Naive thymus-derived CD4-positive, alpha-beta T cell (primary cell): ENCODE measurements around the gene AGTPBP1. TPM values are rescaled to one million over a fixed set of nuclear protein-coding genes. Genes with fewer than 3 reads are reported as not detected.

Experiments
- ATAC-seq: fragments of 150-1000 bp; cut with Tn5 transposase; 2 replicates; pipeline ENCODE4 v1.10.0; 2021; ENCODE audit warnings: mild to moderate bottlenecking, moderate library complexity
- CTCF ChIA-PET: fragments of 350-600 bp; sonication (Branson Sonifier 250); formaldehyde crosslinking; loops from one replicate; lab custom pipeline; 2021; ENCODE audit warnings: antibody characterized with exemption; lab: Charles Lee
- POLR2A ChIA-PET: fragments of 350-600 bp; sonication (Branson Sonifier 250); formaldehyde crosslinking; loops from one replicate; lab custom pipeline; 2021; ENCODE audit warnings: antibody characterized with exemption, inconsistent platforms; lab: Charles Lee
- DNase-seq, 9 donors: peaks; one replicate each; pipeline versions ENCODE4 v3.0.0 to v3.0.0-alpha.2; 2020 to 2022; ENCODE audit warnings: mixed read lengths in 1 of 9
- H3K27ac ChIP-seq: one replicate; pipeline ENCODE4 v1.7.0; 2013; ENCODE audit warnings: mild to moderate bottlenecking, low read depth, low read length, moderate library complexity
- H3K27me3 ChIP-seq, 2 donors: one replicate each; pipeline ENCODE4 v1.7.0; 2013; ENCODE audit warnings: low read length in 2 of 2, mild to moderate bottlenecking in 2 of 2, moderate library complexity in 2 of 2; ENCODE audit not compliant: control insufficient read depth in 2 of 2, insufficient read depth in 2 of 2
- H3K36me3 ChIP-seq, 3 experiments: 1 replicate in 2 of 3; 2 replicates in 1 of 3; pipeline ENCODE4 v1.7.0; 2013; ENCODE audit warnings: low read length in 3 of 3, mild to moderate bottlenecking in 3 of 3, moderate library complexity in 1 of 3; ENCODE audit not compliant: insufficient read depth in 3 of 3, control insufficient read depth in 2 of 3
- H3K4me1 ChIP-seq, 2 donors: one replicate each; pipeline ENCODE4 v1.7.0; 2013; ENCODE audit warnings: low read length in 2 of 2, mild to moderate bottlenecking in 2 of 2, moderate library complexity in 1 of 2; ENCODE audit not compliant: control insufficient read depth in 2 of 2, insufficient read depth in 2 of 2
- H3K4me3 ChIP-seq: 2 replicates; pipeline ENCODE4 v1.7.0; 2013; ENCODE audit warnings: mild to moderate bottlenecking, low read length
- H3K9me3 ChIP-seq, 3 experiments: 1 replicate in 2 of 3; 2 replicates in 1 of 3; pipeline ENCODE4 v1.7.0; 2013; ENCODE audit warnings: low read length in 3 of 3; ENCODE audit not compliant: control insufficient read depth in 2 of 3
- H3K27ac Mint-ChIP-seq, 9 donors: one replicate each; pipeline ENCODE4 v1.8.0; 2020 to 2022; ENCODE audit warnings: mixed read lengths in 9 of 9, mild to moderate bottlenecking in 8 of 9, moderate library complexity in 5 of 9, inconsistent platforms in 2 of 9
- H3K27me3 Mint-ChIP-seq, 5 donors: one replicate each; pipeline ENCODE4 v1.8.0; 2021 to 2022; ENCODE audit warnings: mixed read lengths in 5 of 5, mild to moderate bottlenecking in 1 of 5
- H3K36me3 Mint-ChIP-seq, 5 donors: one replicate each; pipeline ENCODE4 v1.8.0; 2020 to 2022; ENCODE audit warnings: mixed read lengths in 5 of 5, mild to moderate bottlenecking in 3 of 5, inconsistent platforms in 1 of 5
- H3K4me1 Mint-ChIP-seq, 7 donors: one replicate each; pipeline ENCODE4 v1.8.0; 2020 to 2022; ENCODE audit warnings: mixed read lengths in 7 of 7, mild to moderate bottlenecking in 3 of 7, inconsistent platforms in 1 of 7
- H3K4me3 Mint-ChIP-seq, 10 donors: one replicate each; pipeline ENCODE4 v1.8.0; 2020 to 2022; ENCODE audit warnings: mild to moderate bottlenecking in 10 of 10, mixed read lengths in 10 of 10, moderate library complexity in 6 of 10, inconsistent platforms in 2 of 10
- H3K9me3 Mint-ChIP-seq, 11 donors: one replicate each; pipeline ENCODE4 v1.8.0; 2020 to 2022; ENCODE audit warnings: mixed read lengths in 11 of 11, mild to moderate bottlenecking in 4 of 11, inconsistent platforms in 1 of 11, moderate library complexity in 1 of 11
- intact Hi-C, 2 donors: fragments of 100-400 bp; cut with micrococcal nuclease; formaldehyde crosslinking; loops; one replicate each; pipeline ENCODE4 v1.15.1; 2023
- polyA plus RNA-seq, 2 donors: library from polyadenylated mRNA; unstranded; fragments of 300-500 nt; fragmentation: Illumina TruSeq; gene quantifications; one replicate each; pipeline ENCODE4 v1.2.3, GENCODE V29; 2021
- total RNA-seq, 6 experiments: library from RNA in 5 of 6; stranded (reverse) in 5 of 6; gene quantifications; 1 replicate in 5 of 6; 2 replicates in 1 of 6; pipeline ENCODE4 v1.2.3 and lab custom pipeline; 2021 to 2026

The AGTPBP1 gene
- total and polyA plus RNA-seq, 7 experiments from 2014 or later, result 28.2 to 85.7 (median 44.6) TPM

- Histone ChIP-seq H3K9me3 (no peaks in the 10 kb centered on the region), H3K27me3 (no peaks in the 10 kb centered on the region), H3K36me3 (no peaks in the 10 kb centered on the region), H3K27ac (no peak overlapping the region), H3K4me3 (no peak overlapping the region), H3K4me1 (peaks cover 0 to 3% of the 10 kb centered on the region in 2 donors)
- ATAC-seq (no peak), DNase-seq (no peak)
- H3K27ac Mint-ChIP-seq, result peak overlapping the region in 3 of 9 donors; percentile 17 to 56 (median 44)
- ChIA-PET CTCF (interaction anchor here (0.7 to 1.2 kb wide), 2 partner anchors 82 to 95 kb away, joined by 3 read pairs; no protein-coding TSS in a partner anchor), POLR2A (no interaction called here)
- intact Hi-C loops, result no loop called here
- H3K36me3 Mint-ChIP-seq, result peaks cover 0 to 36% (median 16%) of the 10 kb centered on the region in 5 donors
- H3K4me3 Mint-ChIP-seq, result no peak overlapping the region
- H3K9me3 Mint-ChIP-seq, result peaks cover 0 to 5% (median 0%) of the 10 kb centered on the region in 11 donors
- H3K4me1 Mint-ChIP-seq, result peaks cover 21 to 64% (median 46%) of the 10 kb centered on the region in 7 donors
- no peaks in the 10 kb centered on the region for H3K27me3 Mint-ChIP-seq
Measured at GRCh38 chr9:85702726-85703289, 38.9 kb downstream of the AGTPBP1 start.

GRCh38 chr9:85702191-85702590 is 39.6 kb downstream of the AGTPBP1 start:
- H3K4me1 ChIP-seq, result peaks cover 0 to 3% of the 10 kb centered on the region in 2 donors
- H3K27me3 ChIP-seq, result no peaks in the 10 kb centered on the region
- ATAC-seq, result no peak
- H3K36me3 ChIP-seq, result no peaks in the 10 kb centered on the region
- intact Hi-C loops, result no loop called here
- Mint-ChIP-seq H3K9me3 (peaks cover 0 to 5% (median 0%) of the 10 kb centered on the region in 11 donors), H3K36me3 (peaks cover 0 to 31% (median 14%) of the 10 kb centered on the region in 5 donors), H3K4me1 (peaks cover 21 to 59% (median 42%) of the 10 kb centered on the region in 7 donors), H3K27ac (peak overlapping the region in 3 of 9 donors; percentile 8 to 56 (median 41)), H3K27me3 (no peaks in the 10 kb centered on the region), H3K4me3 (no peak overlapping the region)
- no peaks in the 10 kb centered on the region for H3K9me3 ChIP-seq
- CTCF ChIA-PET, result interaction anchor here (0.7 to 1.2 kb wide), 2 partner anchors 83 to 95 kb away, joined by 3 read pairs; no protein-coding TSS in a partner anchor
- no peak overlapping the region for H3K27ac ChIP-seq
- no peak overlapping the region for H3K4me3 ChIP-seq
- no peak for DNase-seq
- POLR2A ChIA-PET, result no interaction called here

DNA sequence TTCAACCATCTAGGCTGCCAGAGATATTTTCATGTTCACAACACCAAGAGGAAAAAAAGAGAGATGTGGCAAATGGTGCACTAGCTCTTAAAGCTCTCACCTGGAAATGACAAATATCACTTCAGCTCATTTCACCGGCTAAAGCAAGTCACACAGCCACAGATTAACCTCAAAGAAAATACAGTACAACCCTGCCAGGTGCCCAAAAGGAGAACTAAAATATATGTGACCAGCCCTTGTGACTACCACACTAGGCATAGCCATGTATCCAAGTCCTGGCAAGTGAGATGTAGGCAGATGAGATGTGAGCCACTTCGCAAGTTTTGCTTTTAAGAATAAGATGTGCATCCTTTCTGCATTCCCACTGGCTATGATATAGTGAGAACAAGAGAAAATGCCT is 41.4 kb downstream of the AGTPBP1 start:
- Histone ChIP-seq H3K4me1 (peaks cover 0 to 3% of the 10 kb centered on the region in 2 donors), H3K36me3 (no peaks in the 10 kb centered on the region), H3K9me3 (no peaks in the 10 kb centered on the region), H3K27me3 (no peaks in the 10 kb centered on the region), H3K27ac (no peak overlapping the region), H3K4me3 (no peak overlapping the region)
- Mint-ChIP-seq H3K27ac (peak overlapping the region in 7 of 9 donors; percentile 4 to 76 (median 32)), H3K4me1 (peaks cover 21 to 56% (median 39%) of the 10 kb centered on the region in 7 donors), H3K4me3 (no peak overlapping the region), H3K9me3 (no peaks in the 10 kb centered on the region), H3K36me3 (peaks cover 0 to 24% (median 12%) of the 10 kb centered on the region in 5 donors), H3K27me3 (no peaks in the 10 kb centered on the region)
- DNase-seq (no peak), ATAC-seq (peak; percentile 22)
- POLR2A ChIA-PET, result interaction anchor here (0.9 to 1.2 kb wide), 3 partner anchors 38 to 642 kb away, joined by 3 read pairs; partner anchors contain the start of gene AGTPBP1
- intact Hi-C loops, result no loop called here
- CTCF ChIA-PET, result interaction anchor here (1.0 kb wide), 1 partner anchor 89 kb away, joined by 3 read pairs; no protein-coding TSS in a partner anchor

- ChIA-PET POLR2A (no interaction called here), CTCF (interaction anchor here (0.6 kb wide), 1 partner anchor 130 kb away, joined by 3 read pairs; no protein-coding TSS in a partner anchor)
- no peak overlapping the region for H3K4me3 ChIP-seq
- H3K36me3 ChIP-seq, result peaks cover 4% of the 10 kb centered on the region in 3 experiments
- Mint-ChIP-seq H3K4me1 (peaks cover 0 to 32% (median 18%) of the 10 kb centered on the region in 7 donors), H3K4me3 (no peak overlapping the region), H3K36me3 (peaks cover 5 to 56% (median 46%) of the 10 kb centered on the region in 5 donors), H3K9me3 (peaks cover 0 to 5% (median 0%) of the 10 kb centered on the region in 11 donors), H3K27ac (peak overlapping the region in 1 of 9 donors; percentile 16), H3K27me3 (no peaks in the 10 kb centered on the region)
- no peak for DNase-seq
- no peaks in the 10 kb centered on the region for H3K9me3 ChIP-seq
- H3K27me3 ChIP-seq, result no peaks in the 10 kb centered on the region
- intact Hi-C loops, result no loop called here
- no peaks in the 10 kb centered on the region for H3K4me1 ChIP-seq
- no peak overlapping the region for H3K27ac ChIP-seq
- no peak for ATAC-seq
Measured at GRCh38 chr9:85688361-85688760, 53.4 kb downstream of the AGTPBP1 start.

DNA sequence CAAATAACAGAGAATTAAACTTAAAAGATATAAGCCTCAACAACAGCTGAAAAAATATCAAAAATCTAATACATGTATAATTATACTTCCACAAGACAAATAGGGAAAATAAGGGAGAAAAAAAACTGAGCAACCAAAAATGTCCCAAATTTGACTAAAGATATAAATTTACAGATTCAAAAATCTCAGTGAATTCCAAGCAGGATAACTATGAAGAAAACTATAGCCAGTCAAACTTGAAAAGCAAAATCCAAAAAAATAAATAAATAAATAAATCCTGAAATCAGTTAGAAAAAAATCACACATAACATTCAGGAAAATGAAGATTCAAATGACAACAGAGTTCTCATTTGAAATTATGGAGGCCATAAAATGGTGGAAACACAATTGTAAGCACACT is 56.7 kb downstream of the AGTPBP1 start:
- H3K27ac ChIP-seq, result no peak overlapping the region
- DNase-seq (no peak), ATAC-seq (no peak)
- no peaks in the 10 kb centered on the region for H3K27me3 ChIP-seq
- Mint-ChIP-seq H3K27ac (no peak overlapping the region), H3K27me3 (no peaks in the 10 kb centered on the region), H3K9me3 (peaks cover 0 to 5% (median 0%) of the 10 kb centered on the region in 11 donors), H3K36me3 (peaks cover 0 to 61% (median 41%) of the 10 kb centered on the region in 5 donors), H3K4me1 (peaks cover 0 to 38% (median 19%) of the 10 kb centered on the region in 7 donors), H3K4me3 (no peak overlapping the region)
- intact Hi-C loops, result no loop called here
- ChIA-PET POLR2A (no interaction called here), CTCF (interaction anchor here (0.6 kb wide), 1 partner anchor 1724 kb away, joined by 4 read pairs; no protein-coding TSS in a partner anchor)
- no peaks in the 10 kb centered on the region for H3K9me3 ChIP-seq
- H3K36me3 ChIP-seq, result peaks cover 0 to 4% (median under 1%) of the 10 kb centered on the region in 3 experiments
- no peak overlapping the region for H3K4me3 ChIP-seq
- no peaks in the 10 kb centered on the region for H3K4me1 ChIP-seq

GRCh38 chr9:85676790-85677189 is 65.0 kb downstream of the AGTPBP1 start:
- CTCF ChIA-PET, result no interaction called here
- H3K9me3 ChIP-seq, result no peaks in the 10 kb centered on the region
- ATAC-seq, result no peak
- DNase-seq, result no peak
- H3K4me1 ChIP-seq, result no peaks in the 10 kb centered on the region
- peaks cover 0 to 16% (median 0%) of the 10 kb centered on the region in 3 experiments for H3K36me3 ChIP-seq
- Mint-ChIP-seq H3K27me3 (no peaks in the 10 kb centered on the region), H3K4me1 (no peaks in the 10 kb centered on the region), H3K4me3 (no peak overlapping the region), H3K9me3 (no peaks in the 10 kb centered on the region), H3K36me3 (peaks cover 0 to 36% (median 29%) of the 10 kb centered on the region in 5 donors), H3K27ac (peak overlapping the region in 1 of 9 donors; percentile 35)
- POLR2A ChIA-PET, result no interaction called here
- no peaks in the 10 kb centered on the region for H3K27me3 ChIP-seq
- intact Hi-C loops, result no loop called here
- no peak overlapping the region for H3K4me3 ChIP-seq
- H3K27ac ChIP-seq, result no peak overlapping the region
